ENCODE results near the gene HSF2BP. TPM values are rescaled to one million over a fixed set of nuclear protein-coding genes. Genes with fewer than 3 reads are reported as not detected.

The HSF2BP gene
- total and polyA plus RNA-seq, 2 of the 8 experiments (the other 6 are each of a cell fraction or from before 2014, with no cell fraction given), result 0.51 to 0.93 TPM

DNA sequence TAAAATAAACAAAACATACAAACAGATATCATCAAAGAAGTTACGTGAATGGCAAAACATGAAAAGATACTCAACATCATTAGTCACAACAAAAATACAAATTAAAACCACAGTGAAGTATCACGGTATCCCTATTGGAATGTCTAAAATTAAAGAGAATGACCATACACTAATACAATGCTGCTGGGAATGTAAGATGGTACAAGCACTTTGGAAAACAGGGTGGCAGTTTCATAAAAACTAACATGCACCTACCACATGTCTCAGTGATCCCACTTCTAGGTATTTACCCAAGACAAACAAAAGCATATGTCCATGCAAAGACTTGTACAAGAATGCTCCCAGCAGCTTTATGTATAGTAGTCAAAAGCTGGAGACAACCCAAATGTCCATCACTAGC lies 69.1 kb downstream of the HSF2BP start (continued):
- TF ChIP-seq, protein P1, sequence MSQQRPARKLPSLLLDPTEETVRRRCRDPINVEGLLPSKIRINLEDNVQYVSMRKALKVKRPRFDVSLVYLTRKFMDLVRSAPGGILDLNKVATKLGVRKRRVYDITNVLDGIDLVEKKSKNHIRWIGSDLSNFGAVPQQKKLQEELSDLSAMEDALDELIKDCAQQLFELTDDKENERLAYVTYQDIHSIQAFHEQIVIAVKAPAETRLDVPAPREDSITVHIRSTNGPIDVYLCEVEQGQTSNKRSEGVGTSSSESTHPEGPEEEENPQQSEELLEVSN (IDR thresholded peaks at IDR 0.05), result no peak
